ENCODE measurements around the gene C7.
A peak's percentile ranks its signal among the peaks of the same experiment; 100 is the strongest.
"Not testable (repeated sequence)": the region's sequence is repeated elsewhere in the genome, so short reads cannot be mapped to it uniquely, and the experiment has no call there.

The C7 gene

GRCh38 chr5:40882291-40882690, 27.0 kb upstream of the C7 start:
- no peak overlapping the region for H3K9ac ChIP-seq (ENCODE audit: low read length)
- no peaks in the 10 kb centered on the region for H3K36me3 ChIP-seq (ENCODE audit: insufficient read depth, low read length)
- H3K27ac ChIP-seq (ENCODE audit: low read depth, low read length), result no peak overlapping the region
- no peaks in the 10 kb centered on the region for H3K27me3 ChIP-seq (ENCODE audit: control insufficient read depth in 1 of 2, insufficient read depth in 2 of 2, low read length in 2 of 2)
- H3K9me3 ChIP-seq (ENCODE audit: low read length), result no peaks in the 10 kb centered on the region
- no peak overlapping the region for H3K4me3 ChIP-seq (ENCODE audit: low read depth in 1 of 2, low read length in 2 of 2)
- H3K4me1 ChIP-seq (ENCODE audit: insufficient read depth, low read length), result no peaks in the 10 kb centered on the region

GRCh38 chr5:40883051-40883450, 26.2 kb upstream of the C7 start:
- not testable (repeated sequence) for H3K9ac ChIP-seq (ENCODE audit: low read length); H3K36me3 ChIP-seq (ENCODE audit: insufficient read depth, low read length); H3K27ac ChIP-seq (ENCODE audit: low read depth, low read length); H3K4me3 ChIP-seq (ENCODE audit: low read depth in 1 of 2, low read length in 2 of 2); H3K9me3 ChIP-seq (ENCODE audit: low read length); H3K4me1 ChIP-seq (ENCODE audit: insufficient read depth, low read length); H3K27me3 ChIP-seq (ENCODE audit: control insufficient read depth in 1 of 2, insufficient read depth in 2 of 2, low read length in 2 of 2)

DNA sequence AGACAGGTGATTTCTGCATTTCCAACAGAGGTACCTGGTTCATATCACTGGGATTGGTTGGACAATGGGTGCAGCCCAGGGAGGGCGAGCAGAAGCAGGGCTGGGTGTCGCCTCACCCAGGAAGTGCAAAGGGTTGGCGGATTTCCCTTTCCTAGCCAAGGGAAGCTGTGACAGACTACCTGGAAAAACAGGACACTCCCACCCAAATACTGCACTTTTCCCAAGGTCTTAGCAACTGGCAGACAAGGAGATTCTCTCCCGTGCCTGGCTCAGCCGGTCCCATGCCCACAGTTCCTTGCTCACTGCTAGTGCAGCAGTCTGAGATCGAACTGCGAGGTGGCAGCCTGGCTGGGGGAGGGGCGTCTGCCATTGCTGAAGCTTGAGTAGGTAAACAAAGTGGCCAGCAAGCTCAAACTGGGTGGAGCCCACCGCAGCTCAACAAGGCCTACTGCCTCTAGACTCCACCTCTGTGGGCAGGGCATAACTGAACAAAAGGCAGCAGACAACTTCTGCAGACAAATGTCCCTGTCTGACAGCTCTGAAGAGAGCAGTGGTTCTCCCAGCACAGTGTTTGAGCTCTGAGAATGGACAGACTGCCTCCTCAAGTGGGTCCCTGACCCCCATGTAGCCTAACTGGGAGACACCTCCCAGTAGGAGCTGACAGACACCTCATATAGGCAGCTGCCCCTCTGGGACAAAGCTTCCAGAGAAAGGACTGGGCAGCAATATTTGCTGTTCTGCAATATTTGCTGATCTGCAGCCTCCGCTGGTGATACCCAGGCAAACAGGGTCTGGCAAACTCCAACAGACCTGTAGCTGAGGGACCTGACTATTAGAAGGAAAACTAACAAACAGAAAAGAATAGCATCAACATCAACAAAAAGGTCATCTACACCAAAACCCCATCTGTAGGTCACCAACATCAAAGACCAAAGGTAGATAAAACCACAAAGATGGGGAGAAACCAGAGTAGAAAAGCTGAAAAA, 13.6 kb upstream of the C7 start:
- H3K27me3 ChIP-seq (ENCODE audit: control insufficient read depth in 1 of 2, insufficient read depth in 2 of 2, low read length in 2 of 2); H3K4me1 ChIP-seq (ENCODE audit: insufficient read depth, low read length); H3K4me3 ChIP-seq (ENCODE audit: low read depth in 1 of 2, low read length in 2 of 2); H3K36me3 ChIP-seq (ENCODE audit: insufficient read depth, low read length); H3K9ac ChIP-seq (ENCODE audit: low read length); H3K27ac ChIP-seq (ENCODE audit: low read depth, low read length); H3K9me3 ChIP-seq (ENCODE audit: low read length): not testable (repeated sequence)

- H3K27ac ChIP-seq (ENCODE audit: low read depth, low read length), result no peak overlapping the region
These were observed 4.9 kb upstream of the C7 start for GRCh38 chr5:40904205-40904993.

DNA sequence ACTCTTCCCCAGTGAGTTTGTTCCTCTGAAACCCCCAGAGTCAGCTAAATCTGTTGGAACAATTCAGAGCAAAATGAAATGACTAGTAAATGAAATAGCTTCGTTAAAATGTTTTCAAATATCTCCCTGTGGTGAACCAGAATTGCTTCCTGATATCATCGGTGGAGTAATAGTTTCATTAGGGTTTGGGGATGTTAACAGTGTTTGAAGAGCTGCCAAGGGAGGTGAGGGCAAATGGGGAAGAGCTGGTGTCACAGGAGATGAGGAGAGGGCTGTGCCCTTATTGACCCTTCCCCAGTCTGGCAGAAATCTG, 4.3 kb upstream of the C7 start:
- Histone ChIP-seq H3K9me3 (ENCODE audit: low read length) (no peaks in the 10 kb centered on the region), H3K27ac (ENCODE audit: low read depth, low read length) (no peak overlapping the region), H3K4me1 (ENCODE audit: insufficient read depth, low read length) (no peaks in the 10 kb centered on the region), H3K4me3 (ENCODE audit: low read depth in 1 of 2, low read length in 2 of 2) (no peak overlapping the region), H3K36me3 (ENCODE audit: insufficient read depth, low read length) (no peaks in the 10 kb centered on the region), H3K9ac (ENCODE audit: low read length) (no peak overlapping the region), H3K27me3 (ENCODE audit: control insufficient read depth in 1 of 2, insufficient read depth in 2 of 2, low read length in 2 of 2) (no peaks in the 10 kb centered on the region)

More at GRCh38 chr5:40904205-40904993, 4.9 kb upstream of the C7 start:
- no peaks in the 10 kb centered on the region for H3K36me3 ChIP-seq (ENCODE audit: insufficient read depth, low read length)
- H3K27me3 ChIP-seq (ENCODE audit: control insufficient read depth in 1 of 2, insufficient read depth in 2 of 2, low read length in 2 of 2), result no peaks in the 10 kb centered on the region
- no peaks in the 10 kb centered on the region for H3K9me3 ChIP-seq (ENCODE audit: low read length)
- H3K4me1 ChIP-seq (ENCODE audit: insufficient read depth, low read length), result no peaks in the 10 kb centered on the region
- no peak overlapping the region for H3K9ac ChIP-seq (ENCODE audit: low read length)
- H3K4me3 ChIP-seq (ENCODE audit: low read depth in 1 of 2, low read length in 2 of 2), result no peak overlapping the region

DNA sequence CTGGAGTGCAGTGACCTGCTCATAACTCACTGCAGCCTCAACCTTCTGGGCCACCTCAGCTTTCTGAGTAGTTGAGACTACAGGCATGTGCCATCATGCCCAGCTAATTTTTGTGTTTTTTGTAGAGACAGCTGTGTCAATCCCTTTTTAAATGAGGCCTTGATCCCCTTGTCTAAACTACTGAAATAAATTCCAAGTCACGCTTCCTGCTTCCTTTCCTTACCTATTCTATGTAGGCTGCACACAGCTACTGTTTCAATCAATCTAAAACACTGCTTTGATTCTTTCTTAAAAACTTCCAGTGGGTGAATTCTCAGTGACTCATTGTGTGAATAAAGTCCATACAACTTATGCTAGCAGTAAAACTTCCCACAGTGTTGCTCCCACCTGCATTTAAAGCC, 2.9 kb upstream of the C7 start:
- Histone ChIP-seq H3K9ac (ENCODE audit: low read length) (no peak overlapping the region), H3K36me3 (ENCODE audit: insufficient read depth, low read length) (no peaks in the 10 kb centered on the region), H3K27ac (ENCODE audit: low read depth, low read length) (no peak overlapping the region), H3K9me3 (ENCODE audit: low read length) (no peaks in the 10 kb centered on the region), H3K27me3 (ENCODE audit: control insufficient read depth in 1 of 2, insufficient read depth in 2 of 2, low read length in 2 of 2) (no peaks in the 10 kb centered on the region), H3K4me3 (ENCODE audit: low read depth in 1 of 2, low read length in 2 of 2) (no peak overlapping the region), H3K4me1 (ENCODE audit: insufficient read depth, low read length) (no peaks in the 10 kb centered on the region)

DNA sequence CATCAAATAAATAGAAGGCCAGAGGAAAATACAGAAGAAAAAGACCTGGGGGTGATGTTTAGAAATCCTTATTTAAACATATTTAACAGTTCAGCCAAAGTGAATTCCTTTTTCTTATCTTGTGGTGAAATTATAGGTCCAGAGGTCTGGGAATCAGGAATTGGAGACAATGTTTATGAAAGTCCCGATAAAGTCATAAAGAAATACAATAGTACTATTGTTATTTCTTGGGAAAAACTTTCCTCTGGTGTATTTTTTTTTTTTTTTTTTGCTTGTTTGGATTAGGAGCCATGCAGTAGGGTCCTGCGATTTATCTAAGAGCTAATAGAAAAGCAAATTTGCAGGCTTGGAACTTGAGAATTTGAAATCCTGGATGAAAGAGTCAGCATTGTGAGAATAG, 426 bp downstream of the C7 start:
- no peaks in the 10 kb centered on the region for H3K9me3 ChIP-seq (ENCODE audit: low read length)
- H3K4me1 ChIP-seq (ENCODE audit: insufficient read depth, low read length), result no peaks in the 10 kb centered on the region
- no peak overlapping the region for H3K9ac ChIP-seq (ENCODE audit: low read length)
- no peaks in the 10 kb centered on the region for H3K36me3 ChIP-seq (ENCODE audit: insufficient read depth, low read length)
- H3K4me3 ChIP-seq (ENCODE audit: low read depth in 1 of 2, low read length in 2 of 2), result peak overlapping the region in 1 of 2 donors; percentile 35
- no peak overlapping the region for H3K27ac ChIP-seq (ENCODE audit: low read depth, low read length)
- no peaks in the 10 kb centered on the region for H3K27me3 ChIP-seq (ENCODE audit: control insufficient read depth in 1 of 2, insufficient read depth in 2 of 2, low read length in 2 of 2)

- Histone ChIP-seq H3K27me3 (ENCODE audit: control insufficient read depth in 1 of 2, insufficient read depth in 2 of 2, low read length in 2 of 2) (no peaks in the 10 kb centered on the region), H3K4me1 (ENCODE audit: insufficient read depth, low read length) (no peaks in the 10 kb centered on the region), H3K36me3 (ENCODE audit: insufficient read depth, low read length) (no peaks in the 10 kb centered on the region), H3K9ac (ENCODE audit: low read length) (no peak overlapping the region), H3K27ac (ENCODE audit: low read depth, low read length) (no peak overlapping the region), H3K9me3 (ENCODE audit: low read length) (no peaks in the 10 kb centered on the region), H3K4me3 (ENCODE audit: low read depth in 1 of 2, low read length in 2 of 2) (no peak overlapping the region)
These were observed 2.0 kb downstream of the C7 start for GRCh38 chr5:40911266-40911665.

DNA sequence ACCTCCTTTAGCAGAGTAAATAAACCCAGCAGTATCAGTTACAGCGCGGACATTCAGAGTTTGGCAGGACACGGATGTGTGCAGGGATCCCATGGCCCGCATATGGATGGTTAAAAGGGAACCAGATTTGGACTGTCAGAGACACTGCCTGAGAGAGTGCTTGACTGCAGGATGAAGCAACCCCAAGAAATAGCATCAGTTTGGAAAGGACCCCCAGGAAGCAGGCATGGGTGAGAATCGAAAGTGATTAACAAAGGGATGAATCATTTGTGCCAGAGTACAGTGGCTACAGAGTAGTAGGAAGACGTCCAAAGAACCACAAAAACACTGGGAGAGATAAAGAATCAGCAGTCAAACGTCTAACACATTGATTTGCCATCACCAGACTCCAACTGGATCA, 5.5 kb downstream of the C7 start:
- no peaks in the 10 kb centered on the region for H3K9me3 ChIP-seq (ENCODE audit: low read length)
- H3K27ac ChIP-seq (ENCODE audit: low read depth, low read length), result no peak overlapping the region

GRCh38 chr5:40915341-40915926, 6.1 kb downstream of the C7 start:
- Histone ChIP-seq H3K4me3 (ENCODE audit: low read depth in 1 of 2, low read length in 2 of 2) (no peak overlapping the region), H3K36me3 (ENCODE audit: insufficient read depth, low read length) (no peaks in the 10 kb centered on the region), H3K9me3 (ENCODE audit: low read length) (no peaks in the 10 kb centered on the region), H3K27ac (ENCODE audit: low read depth, low read length) (no peak overlapping the region), H3K4me1 (ENCODE audit: insufficient read depth, low read length) (no peaks in the 10 kb centered on the region), H3K27me3 (ENCODE audit: control insufficient read depth in 1 of 2, insufficient read depth in 2 of 2, low read length in 2 of 2) (no peaks in the 10 kb centered on the region), H3K9ac (ENCODE audit: low read length) (no peak overlapping the region)

More for the DNA sequence above, 5.5 kb downstream of the C7 start:
- Histone ChIP-seq H3K27me3 (ENCODE audit: control insufficient read depth in 1 of 2, insufficient read depth in 2 of 2, low read length in 2 of 2) (no peaks in the 10 kb centered on the region), H3K4me1 (ENCODE audit: insufficient read depth, low read length) (no peaks in the 10 kb centered on the region), H3K4me3 (ENCODE audit: low read depth in 1 of 2, low read length in 2 of 2) (no peak overlapping the region), H3K9ac (ENCODE audit: low read length) (no peak overlapping the region), H3K36me3 (ENCODE audit: insufficient read depth, low read length) (no peaks in the 10 kb centered on the region)

DNA sequence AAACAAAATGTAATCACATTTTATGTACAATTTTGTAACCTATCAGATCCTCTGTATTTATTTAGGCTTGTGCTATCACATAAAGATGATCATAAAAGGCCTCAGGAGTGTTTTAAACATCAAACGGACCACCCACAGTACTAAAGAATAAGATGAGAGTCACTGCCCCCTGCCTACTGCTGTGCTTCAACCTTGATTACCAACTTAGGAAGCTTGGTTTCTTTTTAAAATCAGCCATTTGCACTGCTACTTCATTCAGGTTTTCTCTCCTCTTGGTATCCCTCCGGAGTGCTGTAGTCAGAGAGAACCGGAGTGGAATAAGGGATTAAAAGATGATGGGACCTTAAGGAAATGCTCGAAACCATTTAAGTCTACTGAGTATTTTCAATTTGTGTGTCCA, 6.9 kb downstream of the C7 start:
- Histone ChIP-seq H3K4me1 (ENCODE audit: insufficient read depth, low read length) (no peaks in the 10 kb centered on the region), H3K9ac (ENCODE audit: low read length) (no peak overlapping the region), H3K27ac (ENCODE audit: low read depth, low read length) (no peak overlapping the region), H3K27me3 (ENCODE audit: control insufficient read depth in 1 of 2, insufficient read depth in 2 of 2, low read length in 2 of 2) (no peaks in the 10 kb centered on the region), H3K36me3 (ENCODE audit: insufficient read depth, low read length) (no peaks in the 10 kb centered on the region), H3K4me3 (ENCODE audit: low read depth in 1 of 2, low read length in 2 of 2) (no peak overlapping the region), H3K9me3 (ENCODE audit: low read length) (no peaks in the 10 kb centered on the region)
